Activated CD4-positive, alpha-beta memory T cell treated with anti-CD3 and anti-CD28 coated beads, Interleukin-2, amount 10 ng/mL, durations not matched to agents 7 days and 5 days (primary cell): Measurements from ENCODE around the gene RALGAPB. TPM values are rescaled to one million over a fixed set of nuclear protein-coding genes. Genes with fewer than 3 reads are reported as not detected.

Experiments used
- CTCF ChIA-PET: fragments of 350-600 bp; sonication (Branson Sonifier 250); formaldehyde crosslinking; loops from one replicate; lab custom pipeline; 2021; ENCODE audit warnings: antibody characterized with exemption, inconsistent platforms; lab: Charles Lee
- POLR2A ChIA-PET: fragments of 350-600 bp; sonication (Branson Sonifier 250); formaldehyde crosslinking; loops from one replicate; lab custom pipeline; 2021; ENCODE audit warnings: antibody characterized with exemption; lab: Charles Lee
- DNase-seq: peaks from one replicate; pipeline ENCODE4 v3.0.0-alpha.2; 2020
- H3K27ac Mint-ChIP-seq: one replicate; pipeline ENCODE4 v1.8.0; 2021; ENCODE audit warnings: mild to moderate bottlenecking, mixed read lengths
- H3K27me3 Mint-ChIP-seq: one replicate; pipeline ENCODE4 v1.8.0; 2021; ENCODE audit warnings: mixed read lengths
- H3K36me3 Mint-ChIP-seq: one replicate; pipeline ENCODE4 v1.8.0; 2021; ENCODE audit warnings: low read depth, mixed read lengths
- H3K4me1 Mint-ChIP-seq: one replicate; pipeline ENCODE4 v1.8.0; 2021; ENCODE audit warnings: mixed read lengths
- H3K4me3 Mint-ChIP-seq: one replicate; pipeline ENCODE4 v1.8.0; 2021; ENCODE audit warnings: mild to moderate bottlenecking, mixed read lengths
- H3K9me3 Mint-ChIP-seq: one replicate; pipeline ENCODE4 v1.8.0; 2021; ENCODE audit warnings: mixed read lengths
- total RNA-seq, 2 experiments: library from RNA; stranded (reverse); gene quantifications; one replicate each; pipeline ENCODE4 v1.2.3, GENCODE V29; 2021

The RALGAPB gene
- total RNA-seq, 2 experiments from 2014 or later, result 30.5 to 31.3 TPM

DNA sequence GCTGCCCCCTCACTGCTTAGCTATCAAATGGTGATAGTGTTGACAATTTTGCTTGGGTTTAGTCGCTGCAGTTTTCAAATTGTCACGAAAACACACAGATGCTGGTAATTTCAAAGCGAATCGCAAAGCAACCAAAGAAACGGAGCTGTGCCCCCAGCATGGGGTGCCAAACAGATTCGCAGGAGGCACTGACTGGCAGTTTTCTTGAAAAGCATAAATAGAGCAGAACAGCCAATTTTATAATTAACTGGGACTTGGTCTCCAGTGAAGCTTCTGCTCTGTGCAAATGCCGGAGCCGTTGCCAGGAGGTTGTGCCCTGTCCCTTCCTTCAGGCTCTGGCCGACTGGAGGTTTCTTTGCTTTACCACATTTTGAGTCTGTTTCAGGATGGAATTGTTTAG, 147.8 kb downstream of the RALGAPB start:
- Mint-ChIP-seq H3K9me3 (no peaks in the 10 kb centered on the region), H3K27ac (no peak overlapping the region), H3K36me3 (no peaks in the 10 kb centered on the region), H3K4me1 (no peaks in the 10 kb centered on the region), H3K27me3 (peaks cover 24% of the 10 kb centered on the region), H3K4me3 (no peak overlapping the region)
- no peak for DNase-seq
- CTCF ChIA-PET, result no interaction called here
- POLR2A ChIA-PET, result no interaction called here

DNA sequence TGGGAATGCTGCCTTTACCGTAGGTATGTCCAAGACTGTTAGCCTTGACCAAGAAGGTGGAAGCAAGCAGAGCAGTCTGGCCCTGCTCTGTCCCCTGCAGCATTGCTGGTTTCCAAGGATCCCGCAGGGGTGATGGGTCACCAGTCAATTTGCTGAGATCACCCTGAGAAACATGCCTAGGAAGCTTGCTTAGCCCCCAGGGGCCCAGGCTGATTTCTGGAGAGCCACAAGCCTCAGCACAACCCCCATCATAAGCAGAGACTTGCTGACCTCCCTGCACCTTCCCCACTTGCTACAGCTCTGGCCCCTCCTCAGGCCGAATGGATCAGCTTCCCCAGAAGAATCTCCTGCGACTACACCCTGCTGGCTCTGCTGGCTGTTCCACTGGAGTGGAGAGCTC, 150.4 kb downstream of the RALGAPB start:
- ChIA-PET POLR2A (no interaction called here), CTCF (no interaction called here)
- H3K27me3 Mint-ChIP-seq, result peaks cover 16% of the 10 kb centered on the region
- no peak overlapping the region for H3K27ac Mint-ChIP-seq
- H3K36me3 Mint-ChIP-seq, result no peaks in the 10 kb centered on the region
- H3K4me3 Mint-ChIP-seq, result no peak overlapping the region
- no peaks in the 10 kb centered on the region for H3K4me1 Mint-ChIP-seq
- H3K9me3 Mint-ChIP-seq, result no peaks in the 10 kb centered on the region
- no peak for DNase-seq

- Mint-ChIP-seq H3K9me3 (no peaks in the 10 kb centered on the region), H3K4me3 (no peak overlapping the region), H3K36me3 (no peaks in the 10 kb centered on the region), H3K27me3 (peaks cover 9% of the 10 kb centered on the region), H3K27ac (no peak overlapping the region), H3K4me1 (no peaks in the 10 kb centered on the region)
- CTCF ChIA-PET, result no interaction called here
- DNase-seq, result no peak
- POLR2A ChIA-PET, result no interaction called here
Observed at GRCh38 chr20:38624084-38624483, 151.4 kb downstream of the RALGAPB start.

GRCh38 chr20:38625896-38626295, 153.3 kb downstream of the RALGAPB start:
- Mint-ChIP-seq H3K36me3 (no peaks in the 10 kb centered on the region), H3K4me3 (no peak overlapping the region), H3K4me1 (no peaks in the 10 kb centered on the region), H3K27ac (no peak overlapping the region), H3K27me3 (peaks cover 6% of the 10 kb centered on the region), H3K9me3 (no peaks in the 10 kb centered on the region)
- no peak for DNase-seq
- CTCF ChIA-PET, result no interaction called here
- POLR2A ChIA-PET, result no interaction called here

DNA sequence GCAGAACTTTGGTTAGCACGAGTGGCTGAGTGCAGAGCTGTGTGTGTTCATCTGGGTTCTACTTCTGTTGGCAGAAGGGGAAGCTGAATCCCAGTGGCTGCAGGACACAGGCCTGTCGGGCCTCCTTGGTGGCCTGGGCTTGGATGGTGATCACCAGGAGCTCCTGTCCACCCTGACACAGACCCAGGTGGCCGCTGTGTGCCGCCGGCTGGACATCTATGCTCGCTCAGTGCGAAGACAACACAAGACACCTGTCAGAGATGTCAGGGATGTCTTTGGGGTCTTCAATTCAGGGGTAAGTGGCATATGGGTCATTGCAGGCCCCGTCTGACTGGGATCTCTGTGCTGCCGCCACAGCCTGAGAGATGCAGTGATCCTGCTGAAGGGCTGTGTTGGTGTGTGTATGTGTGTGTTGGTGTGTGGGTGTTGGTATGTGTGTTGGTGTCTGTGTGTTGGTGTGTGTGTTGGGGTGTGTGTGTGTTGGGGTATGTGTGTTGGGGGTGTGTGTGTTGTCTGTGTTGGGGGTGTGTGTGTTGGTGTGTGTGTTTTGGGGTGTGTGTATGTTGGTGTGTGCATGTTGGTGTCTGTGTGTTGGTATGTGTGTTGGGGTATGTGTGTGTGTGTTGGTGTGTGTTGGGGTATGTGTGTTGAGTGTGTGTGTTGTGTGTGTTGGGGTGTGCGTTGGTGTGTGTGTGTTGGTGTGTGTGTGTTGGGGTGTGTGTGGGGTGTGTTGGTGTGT, 154.4 kb downstream of the RALGAPB start:
- Mint-ChIP-seq H3K4me3 (no peak overlapping the region), H3K9me3 (no peaks in the 10 kb centered on the region), H3K27me3 (peaks cover 3% of the 10 kb centered on the region), H3K4me1 (no peaks in the 10 kb centered on the region), H3K36me3 (no peaks in the 10 kb centered on the region), H3K27ac (no peak overlapping the region)
- ChIA-PET CTCF (no interaction called here), POLR2A (no interaction called here)
- no peak for DNase-seq

Other genes starting within 250 kb of the RALGAPB start
- not detected for gene KIAA1755, start 212.1 kb upstream of the RALGAPB start, total RNA-seq
- not detected for gene BPI, start 168.7 kb upstream of the RALGAPB start, total RNA-seq
- not detected for gene LBP, start 126.4 kb upstream of the RALGAPB start, total RNA-seq
- 10 to 100 TPM; 30.1 to 33.4 TPM for gene SNHG17, start 37.5 kb upstream of the RALGAPB start, total RNA-seq
- not detected for gene ADIG, start 108.4 kb downstream of the RALGAPB start, total RNA-seq
- gene ARHGAP40, start 129.0 kb downstream of the RALGAPB start, total RNA-seq, result not detected